Dermis lymphatic vessel endothelial cell (primary cell): ENCODE data around the gene MORN1. TPM values are rescaled to one million over a fixed set of nuclear protein-coding genes. Genes with fewer than 3 reads are reported as not detected.

ENCODE experiments used
- total RNA-seq: library from RNA; depleted of rRNA; stranded (reverse); fragments of >200 nt; gene quantifications from 2 replicates; pipeline ENCODE4 v1.2.1, GENCODE V29; 2014

Gene MORN1
- total RNA-seq = 2.9 and 5.5 TPM in 2 replicates

DNA sequence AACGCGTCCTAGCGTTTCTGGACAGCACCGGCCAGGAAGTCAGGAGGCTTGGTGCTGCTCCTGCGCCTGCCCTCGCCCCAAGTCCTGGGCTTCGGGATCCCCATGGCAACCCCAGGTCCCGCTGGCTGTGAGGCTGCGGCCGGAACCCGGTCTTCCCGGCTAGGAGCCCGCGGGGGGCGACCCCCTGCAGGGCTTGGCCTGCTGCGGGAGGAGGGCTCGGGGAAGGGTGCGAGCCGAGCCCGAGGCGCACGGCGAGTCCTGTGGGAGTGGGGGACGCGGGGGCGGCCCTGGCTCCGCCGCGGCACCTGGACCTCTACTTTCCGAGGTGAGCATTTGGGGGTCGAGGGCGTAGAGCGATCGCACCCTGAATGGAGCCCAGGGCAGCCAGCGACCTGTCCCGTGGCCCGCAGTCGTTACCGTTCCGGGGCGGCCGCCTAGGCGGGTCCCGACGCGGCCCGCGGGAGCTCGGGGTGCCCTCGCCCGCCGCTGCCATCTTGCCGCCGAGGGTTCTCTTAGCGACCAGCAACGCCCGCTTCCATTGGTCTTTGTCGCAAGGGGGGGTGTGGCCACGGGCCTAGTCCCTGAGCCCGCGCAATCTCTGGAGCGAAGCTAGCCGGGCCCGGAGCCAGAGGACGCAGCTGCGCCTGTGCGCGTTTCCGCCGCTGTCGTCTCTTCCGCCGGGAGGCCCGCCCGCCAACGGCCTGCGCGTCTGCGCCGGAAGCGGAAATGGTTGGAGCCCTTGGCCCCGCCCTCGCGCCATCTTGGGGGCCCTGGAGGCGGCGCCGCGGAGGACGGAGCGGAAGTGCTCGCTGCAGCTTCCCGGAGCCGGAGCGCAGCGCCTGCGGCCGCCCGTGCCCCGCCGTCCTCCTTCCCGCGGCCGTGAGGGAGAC lies at the start of gene MORN1, which contains the start of gene RER1:
MORN1 (minus strand) TSS at position 514 of the 890 bp plus-strand sequence; CDS start at position 493, 21 bp downstream.
RER1 (plus strand) TSS at position 801 of the 890 bp plus-strand sequence. CDS start 3,950 bp downstream, outside the sequence.

GRCh38 chr1:2412395-2412772 lies 21.0 kb upstream of the MORN1 start, which contains the start of gene PEX10:
Gene PEX10 (minus strand): TSS chr1:2412564. CDS start chr1:2412502, 62 bp downstream.

Other genes with a start within 250 kb of the MORN1 start
- 12.5 and 13.2 TPM in 2 replicates for gene FAAP20, start 196.8 kb downstream of the MORN1 start, total RNA-seq
- 18.1 and 18.7 TPM in 2 replicates for gene SKI, start 163.2 kb downstream of the MORN1 start, total RNA-seq
- gene RER1, start 287 bp upstream of the MORN1 start, total RNA-seq = 41.5 and 49.7 TPM in 2 replicates
- 27.7 and 30.8 TPM in 2 replicates for gene PEX10, start 21.0 kb upstream of the MORN1 start, total RNA-seq
- 0.09 and 0.22 TPM in 2 replicates for gene PLCH2, start 84.7 kb upstream of the MORN1 start, total RNA-seq
- 20.9 and 23.8 TPM in 2 replicates for gene PANK4, start 135.0 kb upstream of the MORN1 start, total RNA-seq
- 0.11 TPM in 1 of 2 replicates, not detected in the other for gene HES5, start 138.7 kb upstream of the MORN1 start, total RNA-seq
- gene TNFRSF14, start 164.8 kb upstream of the MORN1 start, total RNA-seq = 76.1 and 161 TPM in 2 replicates
- 50.8 and 84.6 TPM in 2 replicates for gene PRXL2B, start 195.2 kb upstream of the MORN1 start, total RNA-seq
- 2.3 and 4.1 TPM in 2 replicates for gene MMEL1, start 241.5 kb upstream of the MORN1 start, total RNA-seq